HPDE6-E6E7 (cell line): ENCODE results near the gene RAB33B.

Experiments
- DNase-seq: peaks from one replicate; pipeline ENCODE4 v3.0.0; 2011; ENCODE audit warnings: missing footprints; ENCODE audit errors: extremely low spot score

The RAB33B gene

DNA sequence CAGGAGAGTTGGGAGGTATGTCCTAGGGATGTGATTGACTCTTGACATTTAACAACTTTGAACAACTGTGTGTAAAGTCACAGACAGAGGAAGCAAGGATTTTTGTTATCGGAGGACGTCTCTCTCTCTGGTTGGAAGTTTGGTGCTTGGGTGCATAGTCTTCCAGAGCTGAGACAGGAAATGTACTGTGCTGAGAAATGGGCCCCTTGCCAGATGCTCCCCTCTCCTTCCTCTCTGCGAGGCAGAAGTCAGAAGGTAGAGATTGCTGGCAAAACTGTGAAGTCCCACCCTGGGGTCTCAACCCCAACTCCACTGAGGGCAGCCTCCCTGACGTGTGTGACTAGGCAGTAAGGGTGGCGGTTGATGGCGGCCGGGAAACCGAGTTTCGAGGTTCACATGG, 52.9 kb downstream of the RAB33B start:
- DNase-seq: no peak

DNA sequence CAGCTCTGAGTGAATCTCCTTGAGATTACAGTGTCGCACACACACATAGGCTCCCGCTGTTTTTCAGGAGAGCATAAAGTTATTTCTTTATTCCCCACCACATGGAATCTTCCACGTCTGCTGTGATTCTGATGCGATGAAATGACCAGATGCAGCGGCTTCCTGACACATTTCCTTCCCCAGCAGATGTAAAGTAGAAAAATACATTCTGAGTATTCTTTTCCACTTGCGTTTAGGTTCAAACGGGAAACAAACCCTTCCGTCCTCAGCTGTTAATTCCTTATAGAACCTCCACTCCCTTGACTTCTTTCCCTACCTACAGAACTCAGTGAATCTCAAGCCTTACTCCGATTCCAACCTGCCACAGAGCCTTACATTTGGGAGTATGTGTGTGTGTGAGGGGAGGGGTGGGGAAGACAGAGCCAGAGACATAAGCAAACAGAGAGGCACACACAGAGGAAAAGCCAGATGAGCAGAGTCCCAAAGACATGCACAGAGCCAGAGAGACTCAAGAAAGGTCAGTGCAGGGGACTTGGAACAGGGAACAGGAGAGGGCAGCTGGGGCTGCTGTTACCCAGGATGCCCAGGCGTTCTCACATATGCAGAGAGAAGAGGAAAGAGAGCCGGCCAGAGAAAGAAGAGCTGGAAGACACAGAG, 54.8 kb downstream of the RAB33B start:
- DNase-seq: no peak

- DNase-seq: no peak
Observed at GRCh38 chr4:139509727-139510410, 55.9 kb downstream of the RAB33B start.

GRCh38 chr4:139511320-139511719, 57.4 kb downstream of the RAB33B start:
- DNase-seq: no peak

- no peak for DNase-seq
Observed at GRCh38 chr4:139514382-139515059, 60.6 kb downstream of the RAB33B start.

DNA sequence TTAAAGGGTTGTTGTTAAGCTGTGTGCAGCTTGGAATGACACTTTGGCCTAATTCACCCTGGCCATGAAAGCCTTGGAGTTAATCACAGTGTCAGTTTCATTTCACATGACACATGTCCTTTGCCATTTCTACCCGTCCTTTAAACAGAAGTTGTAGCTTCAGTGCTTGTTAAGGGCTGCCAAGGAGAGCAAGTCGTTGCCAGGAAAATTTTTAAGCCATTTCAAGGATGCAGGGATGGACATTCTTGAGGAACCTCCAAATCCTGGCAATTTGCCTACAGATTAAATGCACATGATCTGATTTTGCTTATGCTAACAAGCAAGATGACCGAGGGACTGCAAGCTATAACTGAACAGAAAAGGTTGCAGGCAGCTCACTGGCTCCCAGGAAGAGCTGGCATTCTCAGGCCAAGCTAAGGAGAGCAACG, 61.6 kb downstream of the RAB33B start:
- DNase-seq: no peak

DNA sequence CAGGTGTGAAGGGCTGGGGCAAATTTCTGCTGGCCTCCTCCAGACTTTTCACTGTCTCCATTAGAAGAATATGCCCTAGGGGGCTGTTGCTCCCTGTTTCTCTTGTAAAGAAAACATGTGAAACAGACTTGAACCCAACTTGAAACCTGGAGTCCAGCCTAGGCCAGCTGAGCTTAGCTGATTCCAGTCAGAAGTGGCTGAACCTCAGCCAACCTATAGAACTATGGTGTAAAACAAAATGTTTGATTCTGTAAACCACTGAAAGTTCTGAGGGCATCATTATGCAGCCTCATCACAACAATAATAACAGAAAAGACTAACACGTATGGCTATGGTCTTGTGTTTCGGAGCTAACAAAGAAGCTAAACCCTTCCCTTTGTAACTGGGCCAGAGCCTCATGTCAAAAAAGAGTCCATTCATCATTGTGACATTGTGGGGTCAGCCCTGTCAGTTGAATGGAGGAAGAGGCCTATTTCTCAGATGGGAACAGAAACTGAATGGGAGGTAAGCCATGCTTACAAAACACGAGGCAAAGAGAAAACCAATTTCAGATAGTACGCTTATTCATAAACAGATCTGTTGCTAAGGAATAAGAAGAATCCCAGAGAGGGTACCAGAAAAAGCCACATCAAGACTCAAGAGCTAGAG, 68.0 kb downstream of the RAB33B start:
- DNase-seq: no peak

DNA sequence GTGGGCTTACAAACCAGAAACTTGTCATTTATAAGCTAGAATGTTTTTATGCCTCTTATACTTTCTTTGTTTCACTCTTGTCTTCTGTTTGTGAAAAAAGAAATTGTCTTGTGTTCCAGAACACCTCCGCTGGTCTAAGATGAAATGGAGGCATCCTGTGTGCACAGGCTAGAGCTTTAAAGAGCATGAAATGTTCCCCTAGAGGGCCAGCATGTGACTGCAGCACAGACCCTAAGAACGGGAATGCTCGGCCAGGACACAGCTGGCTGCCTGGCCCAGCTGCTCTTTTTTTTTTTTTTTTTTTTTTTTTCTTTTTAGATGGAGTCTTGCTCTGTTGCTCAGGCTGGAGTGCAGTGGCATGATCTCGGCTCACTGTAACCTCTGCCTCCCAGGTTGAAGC, 68.5 kb downstream of the RAB33B start:
- DNase-seq: no peak

GRCh38 chr4:139523076-139523475, 69.2 kb downstream of the RAB33B start:
- DNase-seq: no peak

- DNase-seq: no peak
Observed at GRCh38 chr4:139524062-139524631, 70.2 kb downstream of the RAB33B start.

- DNase-seq: no peak
Observed at GRCh38 chr4:139525414-139525813, 71.5 kb downstream of the RAB33B start.
